Smooth muscle cell (in vitro differentiated cells): ENCODE measurements around the gene SPATA4. TPM values are rescaled to one million over a fixed set of nuclear protein-coding genes. Genes with fewer than 3 reads are reported as not detected.

Source experiments
- DNase-seq: peaks from one replicate; lab custom pipeline; 2025; ENCODE audit not compliant: unreplicated experiment; lab: John Stamatoyannopoulos, UW
- H2AFZ ChIP-seq: fragments of 200-600 bp; sonication (generic); 2 replicates; pipeline ENCODE4 v1.6.0; 2016; ENCODE audit warnings: antibody characterized with exemption, low read depth, mild to moderate bottlenecking
- H3F3A ChIP-seq: fragments of 200-600 bp; sonication (generic); 2 replicates; pipeline ENCODE4 v1.6.0; 2017; ENCODE audit warnings: antibody characterized with exemption, low read depth
- H3K27ac ChIP-seq: fragments of 200-600 bp; sonication (generic); 2 replicates; pipeline ENCODE4 v1.5.1; 2016; ENCODE audit warnings: low read depth, mild to moderate bottlenecking
- H3K27me3 ChIP-seq: fragments of 200-600 bp; sonication (generic); 2 replicates; pipeline ENCODE4 v1.6.1; 2016; ENCODE audit warnings: low read depth, mild to moderate bottlenecking
- H3K36me3 ChIP-seq: fragments of 200-600 bp; sonication (generic); 2 replicates; pipeline ENCODE4 v1.5.1; 2016; ENCODE audit warnings: low read depth
- H3K4me1 ChIP-seq: fragments of 200-600 bp; sonication (generic); 2 replicates; pipeline ENCODE4 v1.5.1; 2016; ENCODE audit warnings: low read depth
- H3K4me2 ChIP-seq: fragments of 200-600 bp; sonication (generic); 2 replicates; pipeline ENCODE4 v1.6.0; 2016; ENCODE audit warnings: mild to moderate bottlenecking
- H3K4me3 ChIP-seq: fragments of 200-600 bp; sonication (generic); 2 replicates; pipeline ENCODE4 v1.5.1; 2016; ENCODE audit warnings: mild to moderate bottlenecking
- H3K79me2 ChIP-seq: fragments of 200-600 bp; sonication (generic); 2 replicates; pipeline ENCODE4 v1.6.0; 2016; ENCODE audit warnings: low read depth, mild to moderate bottlenecking
- H3K9ac ChIP-seq: fragments of 200-600 bp; sonication (generic); 2 replicates; pipeline ENCODE4 v1.6.0; 2016; ENCODE audit warnings: low read depth
- H3K9me3 ChIP-seq: fragments of 200-600 bp; sonication (generic); replicated peaks from 2 replicates; pipeline ENCODE4 v1.5.1; 2016; ENCODE audit warnings: low read depth
- H4K20me1 ChIP-seq: fragments of 200-600 bp; sonication (generic); 2 replicates; pipeline ENCODE4 v1.6.0; 2016; ENCODE audit warnings: low read depth
- CTCF ChIP-seq: fragments of 200-600 bp; sonication (generic); IDR thresholded peaks from 2 replicates; pipeline ENCODE4 v1.5.1; 2017; ENCODE audit warnings: borderline replicate concordance, mild to moderate bottlenecking, antibody characterized with exemption; ENCODE audit not compliant: insufficient read depth, poor library complexity, severe bottlenecking
- WGBS: methylation state at CpG from one replicate; pipeline ENCODE4 v1.1.7; 2016; ENCODE audit warnings: low lambda C conversion rate; 5-methylcytosine and 5-hydroxymethylcytosine counted together
- polyA plus RNA-seq: library from polyadenylated mRNA; unstranded; fragments of >200 nt; fragmentation: Nextera tagmentation; extraction: Ambion mirVana; gene quantifications from 2 replicates; pipeline ENCODE4 v1.2.1, GENCODE V29; 2016
- total RNA-seq: library from RNA; depleted of rRNA; stranded (reverse); fragments of >200 nt; gene quantifications from 2 replicates; pipeline ENCODE4 v1.2.3, GENCODE V29; 2014

Gene SPATA4
- total and polyA plus RNA-seq, 2 experiments from 2014 or later: not detected

- Histone ChIP-seq H3K4me3 (no peak overlapping the region), H3K27ac (peak overlapping the region; percentile 64)
- DNase-seq: no peak
Measured at GRCh38 chr4:176238826-176239225, 43.4 kb upstream of the SPATA4 start.

GRCh38 chr4:176238157-176238610, 42.8 kb upstream of the SPATA4 start:
- Histone ChIP-seq H3K9ac (no peak overlapping the region), H4K20me1 (no peaks in the 10 kb centered on the region), H3K4me1 (no peaks in the 10 kb centered on the region), H2AFZ (peak overlapping the region; percentile 68), H3K9me3 (no peaks in the 10 kb centered on the region), H3K27ac (peak overlapping the region; percentile 64), H3K4me2 (peak overlapping the region; percentile 70), H3K36me3 (no peaks in the 10 kb centered on the region), H3F3A (no peaks in the 10 kb centered on the region), H3K27me3 (no peaks in the 10 kb centered on the region), H3K79me2 (no peaks in the 10 kb centered on the region), H3K4me3 (no peak overlapping the region)
- TF ChIP-seq CTCF: no peak
- no peak for DNase-seq
- 20% methylated on average over 7 of the region's 7 CpGs for WGBS

More at GRCh38 chr4:176238826-176239225, 43.4 kb upstream of the SPATA4 start:
- Histone ChIP-seq H3F3A (no peaks in the 10 kb centered on the region), H3K4me2 (peak overlapping the region; percentile 70), H3K79me2 (no peaks in the 10 kb centered on the region), H2AFZ (peak overlapping the region; percentile 68), H3K36me3 (no peaks in the 10 kb centered on the region), H3K9ac (no peak overlapping the region), H3K9me3 (no peaks in the 10 kb centered on the region), H4K20me1 (no peaks in the 10 kb centered on the region), H3K27me3 (no peaks in the 10 kb centered on the region), H3K4me1 (no peaks in the 10 kb centered on the region)
- no peak for TF ChIP-seq CTCF
- 36% methylated on average over 4 of the region's 4 CpGs for WGBS

- H3K36me3 ChIP-seq: no peaks in the 10 kb centered on the region
- WGBS: 72% methylated on average over 5 of the region's 5 CpGs
- no peak for DNase-seq
Measured at GRCh38 chr4:176236946-176237345, 41.6 kb upstream of the SPATA4 start.

More at GRCh38 chr4:176236946-176237345, 41.6 kb upstream of the SPATA4 start:
- no peak overlapping the region for H3K27ac ChIP-seq
- TF ChIP-seq CTCF: no peak
- no peak overlapping the region for H2AFZ ChIP-seq
- H3K4me2 ChIP-seq: no peak overlapping the region
- H3K4me1 ChIP-seq: no peaks in the 10 kb centered on the region
- no peaks in the 10 kb centered on the region for H3K79me2 ChIP-seq
- H3K4me3 ChIP-seq: no peak overlapping the region
- H3K27me3 ChIP-seq: no peaks in the 10 kb centered on the region
- H3K9ac ChIP-seq: no peak overlapping the region
- no peaks in the 10 kb centered on the region for H3F3A ChIP-seq
- H4K20me1 ChIP-seq: no peaks in the 10 kb centered on the region
- H3K9me3 ChIP-seq: no peaks in the 10 kb centered on the region
